NCI-H1417 (cell line): ENCODE results near the gene SDK2.

Experiments
- DNase-seq, 3 experiments: peaks; one replicate each; lab custom pipeline; 2025; lab: John Stamatoyannopoulos, UW

Gene SDK2

DNA sequence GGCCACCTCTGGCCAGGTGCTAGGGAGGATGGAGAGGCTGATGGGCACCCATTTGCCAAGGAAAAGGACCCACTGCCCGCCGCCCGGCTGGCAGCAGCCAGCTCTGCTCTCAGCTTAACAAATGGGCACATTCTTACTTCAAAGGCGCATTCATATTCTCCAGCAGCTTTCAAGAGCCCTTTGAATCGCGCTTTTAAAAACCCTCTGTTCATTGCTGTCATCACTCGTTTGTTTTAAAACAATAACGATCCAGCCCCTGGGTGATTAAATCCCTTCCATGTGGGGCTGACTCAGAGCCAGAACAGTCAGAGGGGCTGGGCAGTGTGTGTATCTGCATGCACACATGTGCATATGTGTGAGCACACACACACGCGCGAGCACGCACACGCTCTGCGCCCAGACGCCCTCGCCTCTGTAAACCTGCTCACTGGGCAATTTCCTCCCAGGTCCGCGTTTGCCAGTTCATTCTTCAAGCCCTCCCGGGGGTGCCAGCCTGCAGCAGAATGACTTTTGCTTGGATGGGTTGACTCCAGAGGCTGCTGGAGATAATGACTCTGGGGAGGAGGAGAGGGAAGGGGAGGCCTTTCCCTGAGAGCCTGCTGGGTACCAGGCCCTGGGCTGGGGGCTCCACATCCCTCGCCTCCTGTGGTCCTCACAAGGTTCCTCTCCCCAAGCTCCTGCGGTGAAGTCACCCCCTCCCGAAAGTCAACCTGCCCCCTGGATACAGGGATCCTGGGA lies 133.1 kb downstream of the SDK2 start:
- peak; percentile 66 to 85 (median 80) for DNase-seq

- no peak for DNase-seq
These were observed 135.2 kb downstream of the SDK2 start for GRCh38 chr17:73508931-73509605.

DNA sequence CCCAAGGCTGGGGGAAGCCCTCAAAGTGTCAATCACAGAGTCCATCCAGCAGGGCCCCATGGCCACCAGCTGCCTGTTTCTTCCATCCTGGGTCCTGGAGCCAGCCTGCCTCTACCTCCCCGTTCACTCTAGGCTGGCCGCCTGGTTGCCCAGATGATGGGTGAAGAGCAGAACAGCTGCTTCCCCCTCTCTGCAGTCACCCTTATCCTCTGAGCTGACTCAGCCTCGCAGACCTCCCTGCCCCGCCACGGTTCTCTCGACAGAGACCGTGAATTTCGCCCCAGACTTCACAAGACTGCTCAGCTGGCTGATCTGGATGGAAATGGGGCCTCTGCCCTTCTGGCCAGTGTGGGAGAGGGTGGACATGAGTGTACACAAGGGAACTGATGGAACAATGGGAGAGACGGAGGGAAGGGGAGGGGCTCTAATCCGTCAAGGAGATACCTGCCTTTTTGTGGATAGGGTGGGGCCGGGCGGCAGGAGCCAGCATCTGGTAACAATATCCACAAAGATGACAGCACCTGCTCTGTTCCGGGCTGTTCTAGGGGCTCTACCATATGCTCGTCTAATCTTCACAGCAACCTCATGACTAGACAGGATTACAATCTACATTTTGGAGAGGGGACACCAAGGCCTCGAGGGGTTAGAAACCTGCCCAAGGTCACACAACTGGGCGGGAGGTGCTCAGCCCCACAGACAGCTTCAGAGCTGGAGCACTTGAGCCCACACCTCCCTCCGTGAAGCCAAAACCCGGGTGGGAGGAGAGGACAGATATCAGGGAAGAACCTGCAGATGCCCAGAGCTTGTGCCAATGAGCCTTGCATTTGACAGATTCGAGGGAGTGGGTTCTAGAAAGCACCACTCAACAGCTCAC lies 136.0 kb downstream of the SDK2 start:
- DNase-seq, result peak in 1 of 3 experiments; percentile 59

- peak in 2 of 3 experiments; percentile 49 to 77 for DNase-seq
These were observed 137.5 kb downstream of the SDK2 start for GRCh38 chr17:73506470-73507435.

- no peak for DNase-seq
These were observed 140.7 kb downstream of the SDK2 start for GRCh38 chr17:73503560-73503959.

GRCh38 chr17:73500414-73500999 lies 143.7 kb downstream of the SDK2 start:
- DNase-seq, result no peak

DNA sequence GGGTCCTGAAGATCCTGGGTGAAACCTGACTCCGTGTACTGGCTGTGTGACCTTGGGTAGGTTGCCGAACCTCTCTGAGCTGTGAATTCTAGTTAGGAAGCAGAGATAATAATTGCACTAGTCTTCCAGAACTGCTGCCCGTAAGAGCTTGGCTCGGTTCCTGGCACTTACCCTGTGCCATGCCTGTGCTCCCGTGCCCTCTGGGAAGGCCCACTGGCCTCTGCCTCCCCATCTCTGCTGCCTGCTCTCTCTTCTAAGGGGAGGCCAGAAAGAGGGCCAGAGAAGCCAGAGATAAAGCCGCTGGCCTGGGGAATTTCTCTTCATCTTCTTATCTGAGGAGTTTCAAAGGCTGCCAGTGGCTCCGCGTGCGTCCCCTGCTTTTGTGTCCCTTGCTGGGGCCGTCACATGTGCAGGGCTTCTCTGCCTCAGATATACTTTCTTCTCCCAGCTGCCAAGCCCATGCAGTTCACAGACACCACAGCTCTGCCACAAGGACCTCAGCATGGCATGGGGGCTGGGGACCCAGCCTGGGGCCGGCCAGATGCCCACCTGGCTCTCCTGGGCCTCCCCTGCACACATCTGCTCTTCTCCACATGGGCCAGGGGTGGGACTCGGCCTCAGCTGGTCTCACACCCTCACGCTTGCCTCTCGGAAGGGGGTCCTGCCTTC lies 145.2 kb downstream of the SDK2 start:
- DNase-seq, result no peak

GRCh38 chr17:73498176-73498575 lies 146.1 kb downstream of the SDK2 start:
- DNase-seq, result no peak

DNA sequence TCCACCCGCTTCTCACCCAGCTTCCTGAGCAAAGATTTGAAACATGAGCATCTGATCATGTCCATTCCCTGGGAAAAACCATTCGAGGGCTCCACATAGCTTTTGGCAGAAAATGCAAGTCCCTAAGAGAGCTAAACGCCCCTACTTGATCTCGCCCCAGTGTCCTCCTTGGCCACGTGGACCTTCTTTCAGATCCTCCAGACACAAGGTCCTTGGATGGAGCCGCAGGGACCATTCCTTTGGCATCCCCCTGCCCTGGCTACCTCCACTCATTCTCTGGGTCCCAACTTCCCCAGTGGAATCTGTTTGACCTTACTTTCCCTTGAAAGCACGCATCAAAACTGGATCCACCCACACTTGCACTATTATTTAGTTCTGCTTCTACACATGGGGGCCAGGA lies 146.5 kb downstream of the SDK2 start:
- no peak for DNase-seq

DNA sequence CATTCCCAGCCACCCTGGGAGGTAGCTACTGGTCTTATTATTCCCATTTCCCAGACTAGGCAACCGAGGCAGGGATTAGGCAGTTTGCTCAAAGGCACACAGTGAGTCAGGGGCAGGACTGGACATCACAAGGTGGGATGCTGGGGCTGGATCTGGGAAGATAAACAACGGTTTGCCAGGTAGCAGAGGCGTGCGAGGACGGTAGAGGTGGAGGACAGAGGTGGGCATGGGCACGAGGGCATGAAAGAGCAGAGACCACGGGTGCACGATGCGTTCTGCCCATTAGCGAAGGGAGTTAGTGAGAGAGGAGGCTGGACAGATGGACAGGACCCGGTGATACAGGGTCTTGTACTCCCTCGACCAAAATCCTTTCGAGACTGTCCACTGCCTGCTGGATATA lies 148.0 kb downstream of the SDK2 start:
- no peak for DNase-seq

DNA sequence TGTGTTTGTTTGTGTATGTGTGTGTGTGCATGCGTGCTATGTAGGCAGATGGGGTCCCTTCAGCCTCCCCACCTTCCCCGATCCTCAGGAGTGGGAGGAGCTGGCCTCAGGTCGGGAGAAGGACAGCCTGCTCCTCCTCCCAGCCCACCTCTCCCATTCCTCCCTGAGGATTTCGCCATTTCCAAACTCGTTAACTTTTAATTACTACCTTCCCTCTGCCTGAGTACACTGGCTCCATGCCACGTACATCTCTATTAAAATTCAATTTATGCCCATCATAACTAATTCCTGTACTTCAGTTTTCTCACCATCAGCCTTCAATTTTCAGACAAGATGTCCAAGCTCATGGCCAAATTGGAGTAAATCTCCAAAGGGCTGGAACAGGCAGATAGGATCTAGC lies 148.6 kb downstream of the SDK2 start:
- DNase-seq, result peak in 2 of 3 experiments; percentile 16 to 47

GRCh38 chr17:73494950-73495349 lies 149.3 kb downstream of the SDK2 start:
- no peak for DNase-seq

- DNase-seq, result peak in 1 of 3 experiments; percentile 60
These were observed 150.0 kb downstream of the SDK2 start for GRCh38 chr17:73493956-73494926.

DNA sequence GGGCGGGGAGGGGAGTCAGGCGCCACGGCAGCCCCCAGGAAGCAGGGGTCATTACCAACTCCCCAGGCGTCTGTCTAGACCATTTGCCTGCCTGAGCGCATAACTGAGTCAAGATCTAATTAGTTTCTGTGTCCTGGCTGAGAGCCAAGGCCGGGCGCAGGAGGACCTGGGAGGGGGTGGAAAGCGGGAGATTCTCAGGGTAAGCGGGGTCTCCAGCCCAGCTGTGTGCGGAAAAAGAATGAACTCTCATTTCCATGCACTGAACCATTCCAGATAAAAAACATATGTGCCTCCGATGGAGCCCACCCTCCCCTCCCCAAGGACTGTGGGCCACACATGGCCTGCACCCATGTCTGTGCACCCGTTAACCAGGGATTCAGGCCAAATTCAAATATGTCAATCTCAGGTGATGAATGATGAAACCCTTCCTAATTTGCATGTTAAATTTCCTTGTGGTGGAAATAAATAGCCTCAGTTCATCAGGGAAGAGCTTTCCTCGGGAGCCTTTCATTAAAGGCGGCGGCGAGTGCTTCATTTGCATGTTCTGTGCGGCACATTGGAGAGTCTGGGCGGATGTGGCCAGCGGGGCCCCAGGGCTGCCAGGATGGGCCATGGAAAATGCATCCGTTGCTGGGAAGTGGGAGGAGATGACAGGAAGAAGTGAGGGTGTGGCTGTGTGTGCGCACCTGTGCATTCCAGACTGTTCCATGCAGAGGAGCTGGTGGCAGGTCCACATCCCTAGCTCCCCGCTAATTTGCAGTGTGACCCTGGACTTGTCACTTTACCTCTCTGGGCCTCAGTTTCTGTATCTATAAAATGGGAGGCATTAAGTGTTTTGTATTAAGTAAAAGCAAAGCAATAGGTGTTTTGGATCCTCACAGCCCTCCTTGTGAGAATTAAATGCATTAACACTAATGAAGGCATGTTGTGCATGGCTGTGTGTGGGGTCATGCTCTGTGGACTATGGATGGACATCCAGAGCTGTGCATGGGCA lies 151.1 kb downstream of the SDK2 start:
- peak; percentile 73 to 94 (median 80) for DNase-seq

DNA sequence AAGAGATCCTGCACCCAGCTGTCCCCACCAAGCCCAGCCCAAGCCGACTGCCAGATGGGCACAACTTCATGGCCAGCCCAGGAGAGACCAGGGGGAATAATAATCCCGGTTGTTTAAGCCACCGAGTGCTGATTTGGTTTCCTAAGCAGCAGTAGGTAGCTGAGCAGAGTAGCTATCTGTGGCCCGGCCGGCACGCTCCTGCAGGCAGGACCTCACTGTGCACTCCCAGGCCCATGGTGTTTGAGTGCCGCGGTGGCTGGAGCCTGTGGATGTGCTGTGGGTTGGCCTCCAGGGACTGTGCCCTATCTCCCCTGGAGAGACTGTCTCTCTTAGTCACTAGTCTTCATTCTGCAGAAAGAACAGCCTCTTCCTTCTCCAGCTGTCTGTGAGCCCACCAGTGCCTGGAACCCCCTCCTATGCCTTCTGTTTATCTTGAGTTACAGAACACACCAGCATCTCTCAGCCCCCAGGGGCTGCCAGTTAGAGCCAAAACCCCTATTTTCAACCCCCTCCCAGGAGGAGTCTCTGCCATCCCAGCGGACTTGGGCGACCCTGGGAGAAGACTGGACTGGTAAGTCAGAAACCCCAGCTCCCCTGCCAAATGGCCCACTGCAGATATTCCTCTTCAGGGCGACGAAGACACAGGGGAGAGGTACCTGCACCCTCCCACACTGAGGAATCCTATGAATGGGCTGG lies 152.0 kb downstream of the SDK2 start:
- no peak for DNase-seq

GRCh38 chr17:73491648-73492047 lies 152.6 kb downstream of the SDK2 start:
- DNase-seq, result no peak

- no peak for DNase-seq
These were observed 153.4 kb downstream of the SDK2 start for GRCh38 chr17:73490851-73491250.
